KMS-11 (cell line): ENCODE data around the gene ARHGDIB.

Experiments
- H2AFZ ChIP-seq: fragments of 200-600 bp; sonication (generic); 2 replicates; pipeline ENCODE4 v1.6.1; 2016; ENCODE audit warnings: antibody characterized with exemption, mixed run types, low read depth
- H3K27ac ChIP-seq: fragments of 200-600 bp; sonication (generic); 2 replicates; pipeline ENCODE4 v1.6.1; 2016; ENCODE audit warnings: mild to moderate bottlenecking, mixed run types
- H3K27me3 ChIP-seq: fragments of 200-600 bp; sonication (generic); 2 replicates; pipeline ENCODE4 v1.6.1; 2017; ENCODE audit warnings: mild to moderate bottlenecking, low read depth, mixed run types, moderate library complexity; ENCODE audit not compliant: insufficient read depth
- H3K36me3 ChIP-seq: fragments of 200-600 bp; sonication (generic); 2 replicates; pipeline ENCODE4 v1.6.1; 2017; ENCODE audit warnings: mild to moderate bottlenecking, mixed run types; ENCODE audit not compliant: insufficient read depth
- H3K4me1 ChIP-seq: fragments of 200-600 bp; sonication (generic); 2 replicates; pipeline ENCODE4 v1.6.1; 2016; ENCODE audit warnings: mild to moderate bottlenecking, low read depth, mixed run types; ENCODE audit not compliant: poor library complexity, severe bottlenecking
- H3K4me2 ChIP-seq: fragments of 200-600 bp; sonication (generic); 2 replicates; pipeline ENCODE4 v1.7.0; 2016; ENCODE audit warnings: mild to moderate bottlenecking, mixed run types
- H3K4me3 ChIP-seq: fragments of 200-600 bp; sonication (generic); IDR thresholded peaks from 2 replicates; pipeline ENCODE4 v1.6.1; 2017; ENCODE audit warnings: low read depth, low read length, mixed read lengths; ENCODE audit not compliant: insufficient read depth
- H3K79me2 ChIP-seq: fragments of 200-600 bp; sonication (generic); 2 replicates; pipeline ENCODE4 v1.6.1; 2016; ENCODE audit warnings: low read depth, mixed run types; ENCODE audit not compliant: insufficient read depth
- H3K9ac ChIP-seq: fragments of 200-600 bp; sonication (generic); 2 replicates; pipeline ENCODE4 v1.6.1; 2016; ENCODE audit warnings: mild to moderate bottlenecking, mixed run types
- H4K20me1 ChIP-seq: fragments of 200-600 bp; sonication (generic); 2 replicates; pipeline ENCODE4 v1.6.1; 2016; ENCODE audit warnings: mild to moderate bottlenecking, mixed run types; ENCODE audit not compliant: insufficient read depth
- TF ChIP-seq, protein P1 (sequence below): fragments of 200-600 bp; sonication (generic); conservative IDR thresholded peaks from 2 replicates; pipeline ENCODE4 v1.6.1; 2017; ENCODE audit warnings: low read depth, mild to moderate bottlenecking, antibody characterized with exemption, low read length, moderate library complexity, mixed read lengths

Gene ARHGDIB

DNA sequence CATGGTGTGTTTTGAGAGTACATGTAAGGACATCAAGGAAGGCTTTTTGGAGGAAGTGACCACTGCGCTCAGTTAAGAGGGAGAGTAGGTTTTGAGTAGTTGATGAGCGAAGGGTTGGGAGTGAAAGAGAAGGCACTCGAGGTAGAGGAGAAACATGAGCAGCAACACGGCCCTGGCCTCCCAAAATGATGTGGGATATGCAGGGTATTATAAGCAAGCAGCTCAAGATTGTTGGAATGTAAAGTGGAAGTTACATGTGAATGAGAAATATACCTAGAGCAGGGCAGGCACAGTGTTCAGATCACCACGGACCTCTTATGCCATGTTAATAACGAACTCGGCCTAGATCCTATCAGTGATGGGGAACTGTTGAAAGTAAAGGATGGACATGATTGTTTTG lies 2.1 kb upstream of the ARHGDIB start:
- TF ChIP-seq, protein P1, sequence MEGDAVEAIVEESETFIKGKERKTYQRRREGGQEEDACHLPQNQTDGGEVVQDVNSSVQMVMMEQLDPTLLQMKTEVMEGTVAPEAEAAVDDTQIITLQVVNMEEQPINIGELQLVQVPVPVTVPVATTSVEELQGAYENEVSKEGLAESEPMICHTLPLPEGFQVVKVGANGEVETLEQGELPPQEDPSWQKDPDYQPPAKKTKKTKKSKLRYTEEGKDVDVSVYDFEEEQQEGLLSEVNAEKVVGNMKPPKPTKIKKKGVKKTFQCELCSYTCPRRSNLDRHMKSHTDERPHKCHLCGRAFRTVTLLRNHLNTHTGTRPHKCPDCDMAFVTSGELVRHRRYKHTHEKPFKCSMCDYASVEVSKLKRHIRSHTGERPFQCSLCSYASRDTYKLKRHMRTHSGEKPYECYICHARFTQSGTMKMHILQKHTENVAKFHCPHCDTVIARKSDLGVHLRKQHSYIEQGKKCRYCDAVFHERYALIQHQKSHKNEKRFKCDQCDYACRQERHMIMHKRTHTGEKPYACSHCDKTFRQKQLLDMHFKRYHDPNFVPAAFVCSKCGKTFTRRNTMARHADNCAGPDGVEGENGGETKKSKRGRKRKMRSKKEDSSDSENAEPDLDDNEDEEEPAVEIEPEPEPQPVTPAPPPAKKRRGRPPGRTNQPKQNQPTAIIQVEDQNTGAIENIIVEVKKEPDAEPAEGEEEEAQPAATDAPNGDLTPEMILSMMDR = no peak
- Histone ChIP-seq H2AFZ (no peak overlapping the region), H3K4me2 (no peak overlapping the region), H4K20me1 (no peaks in the 10 kb centered on the region), H3K9ac (no peak overlapping the region), H3K79me2 (no peaks in the 10 kb centered on the region), H3K4me1 (no peaks in the 10 kb centered on the region), H3K27me3 (no peaks in the 10 kb centered on the region), H3K27ac (no peak overlapping the region), H3K4me3 (no peak overlapping the region), H3K36me3 (no peaks in the 10 kb centered on the region)

DNA sequence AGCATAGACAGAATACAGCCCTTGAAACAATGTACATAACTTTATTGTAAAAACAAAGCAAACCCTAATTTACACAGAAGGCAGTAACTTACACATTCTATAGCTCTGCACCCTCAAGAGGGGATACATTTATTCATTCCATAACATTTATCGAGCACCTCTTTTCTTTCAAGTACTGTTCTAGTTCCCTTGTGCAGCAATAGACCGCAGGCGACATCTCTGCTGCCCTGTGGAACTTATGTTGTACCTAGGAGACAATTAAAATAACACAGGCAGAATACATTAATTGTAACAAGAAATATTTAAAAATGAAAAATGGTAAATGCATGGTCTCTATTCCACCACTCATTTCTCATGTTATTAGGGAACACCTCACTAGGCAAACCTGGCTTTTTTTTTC lies 1.4 kb upstream of the ARHGDIB start:
- no peaks in the 10 kb centered on the region for H4K20me1 ChIP-seq
- H3K4me2 ChIP-seq = peak overlapping the region; percentile 17; the same call in 1 of the 2 replicates
- H3K4me1 ChIP-seq = no peaks in the 10 kb centered on the region
- TF ChIP-seq, protein P1 = no peak
- H3K4me3 ChIP-seq = no peak overlapping the region
- no peaks in the 10 kb centered on the region for H3K27me3 ChIP-seq
- no peaks in the 10 kb centered on the region for H3K36me3 ChIP-seq
- no peak overlapping the region for H3K27ac ChIP-seq
- no peaks in the 10 kb centered on the region for H3K79me2 ChIP-seq
- H3K9ac ChIP-seq = no peak overlapping the region
- no peak overlapping the region for H2AFZ ChIP-seq

DNA sequence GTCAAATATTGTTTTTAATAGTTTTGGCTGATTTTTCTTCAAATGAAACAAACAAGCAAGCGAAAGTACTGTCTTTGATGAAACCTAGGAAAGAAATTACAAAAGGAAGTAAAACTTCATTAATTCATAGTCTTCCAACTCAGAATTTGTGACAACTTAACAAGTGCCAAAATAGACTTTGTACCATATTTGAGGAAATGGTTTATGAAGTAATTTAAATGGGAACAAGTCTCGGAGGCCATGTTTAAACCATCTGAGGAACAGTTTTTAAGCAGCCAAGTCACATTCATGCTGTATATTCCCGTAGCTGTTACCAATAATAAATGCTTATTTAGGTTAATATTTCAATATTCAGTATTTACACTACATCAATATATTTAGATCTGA lies 745 bp upstream of the ARHGDIB start:
- Histone ChIP-seq H3K4me1 (no peaks in the 10 kb centered on the region), H3K79me2 (no peaks in the 10 kb centered on the region), H4K20me1 (no peaks in the 10 kb centered on the region), H3K36me3 (no peaks in the 10 kb centered on the region), H2AFZ (peak overlapping the region; percentile 39), H3K4me3 (no peak overlapping the region), H3K9ac (peak overlapping the region; percentile 41; the same call in 1 of the 2 replicates), H3K27me3 (no peaks in the 10 kb centered on the region), H3K27ac (peak overlapping the region; percentile 68), H3K4me2 (peak overlapping the region; percentile 17; the same call in 1 of the 2 replicates)
- TF ChIP-seq, protein P1 = no peak

DNA sequence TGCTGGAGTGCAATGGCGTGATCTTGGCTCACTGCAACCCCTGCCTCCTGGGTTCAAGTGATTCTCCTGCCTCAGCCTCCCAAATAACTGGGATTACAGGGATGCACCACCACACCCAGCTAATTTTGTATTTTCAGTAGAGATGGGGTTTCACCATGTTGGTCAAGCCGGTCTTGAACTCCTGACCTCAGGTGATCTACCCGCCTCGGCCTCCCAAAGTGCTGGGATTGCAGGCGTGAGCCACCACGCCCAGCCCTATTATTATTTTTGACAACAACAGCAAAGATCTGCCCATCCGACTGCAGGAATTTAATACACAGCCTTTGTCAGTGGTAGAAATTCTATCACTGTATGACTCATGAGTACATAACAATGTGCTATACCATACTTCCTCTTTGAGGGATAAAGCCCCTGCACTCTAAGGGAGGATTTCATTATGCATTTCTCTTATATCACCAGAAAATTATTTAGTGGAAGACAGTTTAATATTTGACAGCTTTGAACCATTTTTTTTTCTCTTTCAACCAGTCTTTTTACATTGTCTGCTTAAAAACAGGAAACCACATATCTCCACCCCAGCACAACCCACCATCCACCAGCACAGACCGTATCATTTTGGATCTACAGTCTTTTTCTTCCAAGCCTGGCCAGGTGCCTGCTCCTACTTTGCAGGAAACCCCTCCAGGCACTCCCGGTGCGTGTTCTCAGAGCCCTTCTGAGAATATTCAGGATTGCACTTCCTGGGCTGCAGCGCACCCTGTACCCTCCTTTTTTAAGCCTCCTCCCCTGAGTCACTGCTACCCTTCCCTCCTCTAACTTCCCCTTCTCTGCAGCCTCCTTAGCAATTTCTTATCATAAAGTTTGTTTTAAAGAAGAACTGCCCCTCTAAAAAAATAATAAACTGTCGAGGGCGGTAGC lies 594 bp downstream of the ARHGDIB start:
- no peaks in the 10 kb centered on the region for H3K79me2 ChIP-seq
- H3K27ac ChIP-seq = peak overlapping the region; percentile 68
- peak overlapping the region; percentile 39; the same call in 1 of the 2 replicates for H2AFZ ChIP-seq
- no peaks in the 10 kb centered on the region for H4K20me1 ChIP-seq
- no peak overlapping the region for H3K4me3 ChIP-seq
- H3K4me1 ChIP-seq = no peaks in the 10 kb centered on the region
- peak overlapping the region; percentile 41; the same call in 1 of the 2 replicates for H3K9ac ChIP-seq
- H3K27me3 ChIP-seq = no peaks in the 10 kb centered on the region
- no peaks in the 10 kb centered on the region for H3K36me3 ChIP-seq
- no peak overlapping the region for H3K4me2 ChIP-seq
- TF ChIP-seq, protein P1 = no peak
